H1 (cell line): ENCODE measurements around the gene FHIP1B. TPM values are rescaled to one million over a fixed set of nuclear protein-coding genes. Genes with fewer than 3 reads are reported as not detected.
A peak's percentile ranks its signal among the peaks of the same experiment; 100 is the strongest.

ENCODE experiments used
- CTCF ChIA-PET: fragments of 300-600 bp; sonication (Branson Sonifier 250); formaldehyde crosslinking; loops from one replicate; lab custom pipeline; 2021; ENCODE audit not compliant: partially characterized antibody; lab: Charles Lee
- POLR2A ChIA-PET: fragments of 300-600 bp; sonication (Branson Sonifier 250); formaldehyde crosslinking; loops from one replicate; lab custom pipeline; 2021; ENCODE audit warnings: inconsistent platforms; ENCODE audit not compliant: partially characterized antibody; lab: Charles Lee
- DNase-seq, 2 experiments: peaks; one replicate each; pipeline versions ENCODE4 v3.0.0 to v3.0.0-alpha.2; 2010 to 2022; ENCODE audit warnings: low spot score in 2 of 2, low read depth in 1 of 2, mixed read lengths in 1 of 2
- FAIRE-seq: peaks from 2 replicates; lab custom pipeline; 2011; peaks lifted over from hg19 to GRCh38; lab: Jason Lieb, UNC
- H2AFZ ChIP-seq: 2 replicates; pipeline ENCODE4 v1.8.1; 2012; ENCODE audit warnings: low read length, inconsistent platforms
- H2AK5ac ChIP-seq: 2 replicates; pipeline ENCODE4 v1.6.1; 2013; ENCODE audit warnings: low read depth, low read length
- H2BK120ac ChIP-seq: replicated peaks from 2 replicates; pipeline ENCODE3; 2013; ENCODE audit warnings: low read depth, low read length, inconsistent platforms
- H2BK12ac ChIP-seq: 2 replicates; pipeline ENCODE4 v1.6.1; 2013; ENCODE audit warnings: low read depth, low read length
- H2BK15ac ChIP-seq: 2 replicates; pipeline ENCODE4 v1.6.1; 2013; ENCODE audit warnings: low read length
- H2BK20ac ChIP-seq: 2 replicates; pipeline ENCODE4 v1.6.1; 2013; ENCODE audit warnings: low read length
- H2BK5ac ChIP-seq: 2 replicates; pipeline ENCODE4 v1.6.1; 2013; ENCODE audit warnings: low read depth, low read length
- H3K14ac ChIP-seq: 2 replicates; pipeline ENCODE4 v1.6.1; 2013; ENCODE audit warnings: inconsistent platforms; ENCODE audit not compliant: insufficient read length
- H3K18ac ChIP-seq: 2 replicates; pipeline ENCODE4 v1.6.1; 2013; ENCODE audit warnings: low read length; ENCODE audit errors: extremely low read depth
- H3K23ac ChIP-seq: 2 replicates; pipeline ENCODE4 v1.6.1; 2013; ENCODE audit warnings: inconsistent platforms; ENCODE audit not compliant: insufficient read length
- H3K23me2 ChIP-seq: 2 replicates; pipeline ENCODE4 v1.6.1; 2013; ENCODE audit warnings: low read depth, low read length
- H3K27ac ChIP-seq: 2 replicates; pipeline ENCODE4 v1.6.1; 2011; ENCODE audit warnings: low read depth, low read length, inconsistent platforms
- H3K27me3 ChIP-seq, 4 experiments: replicated peaks in 1 of 4; 1 replicate in 1 of 4; 2 replicates in 3 of 4; pipeline versions ENCODE4 v1.6.1 to v1.8.1; 2011 to 2013; ENCODE audit warnings: low read length in 3 of 4, mild to moderate bottlenecking in 3 of 4, inconsistent platforms in 2 of 4, mixed read lengths in 2 of 4, moderate library complexity in 1 of 4; ENCODE audit not compliant: control insufficient read depth in 3 of 4, insufficient read depth in 3 of 4; ENCODE audit errors: extremely low read depth in 1 of 4
- H3K36me3 ChIP-seq, 4 experiments: 2 replicates each; pipeline versions ENCODE4 v1.6.1 to v1.8.1; 2011 to 2013; ENCODE audit warnings: mild to moderate bottlenecking in 4 of 4, low read length in 3 of 4, moderate library complexity in 2 of 4, control low read depth in 1 of 4, inconsistent platforms in 1 of 4; ENCODE audit not compliant: insufficient read depth in 4 of 4, control insufficient read depth in 2 of 4
- H3K4ac ChIP-seq: replicated peaks from 2 replicates; pipeline ENCODE3; 2013; ENCODE audit warnings: low read length, low read depth, mixed read lengths, inconsistent platforms; ENCODE audit not compliant: insufficient read length
- H3K4me1 ChIP-seq, 4 experiments: replicated peaks in 1 of 4; 1 replicate in 1 of 4; 2 replicates in 3 of 4; pipeline versions ENCODE4 v1.6.1 to v1.8.1; 2011 to 2013; ENCODE audit warnings: low read length in 3 of 4, inconsistent platforms in 2 of 4, mixed read lengths in 1 of 4; ENCODE audit not compliant: insufficient read depth in 4 of 4, control insufficient read depth in 3 of 4
- H3K4me2 ChIP-seq, 2 experiments: 2 replicates each; pipeline versions ENCODE4 v1.6.1 to v1.8.1; 2011 to 2013; ENCODE audit warnings: low read depth in 2 of 2, low read length in 2 of 2, control low read depth in 1 of 2, inconsistent platforms in 1 of 2, mild to moderate bottlenecking in 1 of 2; ENCODE audit not compliant: insufficient read depth in 1 of 2
- H3K4me3 ChIP-seq, 4 experiments: fragments of 200-600, 300-600 bp in 1 of 4; sonication (generic), shearing (Covaris generic), sonication (Bioruptor Twin) in 1 of 4; 2 replicates each; pipeline versions ENCODE4 v1.5.1 to v1.8.1; 2011 to 2016; ENCODE audit warnings: low read length in 4 of 4, low read depth in 3 of 4, control low read depth in 2 of 4, inconsistent platforms in 2 of 4, mild to moderate bottlenecking in 2 of 4, mixed read lengths in 1 of 4, moderate library complexity in 1 of 4; ENCODE audit not compliant: insufficient read depth in 2 of 4; ENCODE audit errors: extremely low read depth in 1 of 4
- H3K56ac ChIP-seq: replicated peaks from 2 replicates; pipeline ENCODE3; 2013; ENCODE audit warnings: low read depth, mild to moderate bottlenecking, mixed read lengths, low read length, inconsistent platforms; ENCODE audit not compliant: insufficient read length
- H3K79me1 ChIP-seq: 2 replicates; pipeline ENCODE4 v1.6.1; 2013; ENCODE audit warnings: low read depth, low read length, control low read depth
- H3K79me2 ChIP-seq, 2 experiments: 2 replicates each; pipeline versions ENCODE4 v1.6.1 to v1.8.1; 2012 to 2013; ENCODE audit warnings: low read length in 2 of 2, mild to moderate bottlenecking in 2 of 2, inconsistent platforms in 1 of 2; ENCODE audit not compliant: insufficient read depth in 2 of 2, control insufficient read depth in 1 of 2
- H3K9ac ChIP-seq, 4 experiments: replicated peaks in 1 of 4; 1 replicate in 1 of 4; 2 replicates in 3 of 4; pipeline versions ENCODE4 v1.6.1 to v1.8.1; 2011 to 2013; ENCODE audit warnings: low read depth in 3 of 4, low read length in 3 of 4, control low read depth in 2 of 4, mild to moderate bottlenecking in 2 of 4, moderate library complexity in 2 of 4, inconsistent platforms in 1 of 4; ENCODE audit errors: extremely low read depth in 1 of 4
- H3K9me3 ChIP-seq, 2 experiments: 2 replicates each; pipeline versions ENCODE4 v1.6.1 to v1.8.1; 2012 to 2013; ENCODE audit warnings: mild to moderate bottlenecking in 2 of 2, moderate library complexity in 2 of 2, control low read depth in 1 of 2, inconsistent platforms in 1 of 2, low read depth in 1 of 2, low read length in 1 of 2, mixed read lengths in 1 of 2; ENCODE audit not compliant: insufficient read depth in 2 of 2
- H4K20me1 ChIP-seq, 2 experiments: replicated peaks in 1 of 2; 2 replicates each; pipeline versions ENCODE3 to v1.8.1; 2011 to 2013; ENCODE audit warnings: inconsistent platforms in 2 of 2, low read length in 2 of 2, mild to moderate bottlenecking in 1 of 2; ENCODE audit not compliant: insufficient read depth in 2 of 2, control insufficient read depth in 1 of 2
- H4K5ac ChIP-seq: 2 replicates; pipeline ENCODE4 v1.6.1; 2013; ENCODE audit warnings: low read length, low read depth, mixed read lengths, inconsistent platforms; ENCODE audit not compliant: insufficient read length
- H4K8ac ChIP-seq: 2 replicates; pipeline ENCODE4 v1.8.0; 2013; ENCODE audit warnings: mild to moderate bottlenecking, moderate library complexity, low read length, inconsistent platforms; ENCODE audit not compliant: insufficient read depth; ENCODE audit errors: extremely low read depth
- H4K91ac ChIP-seq: replicated peaks from 2 replicates; pipeline ENCODE3; 2013; ENCODE audit warnings: low read length, mixed read lengths, inconsistent platforms; ENCODE audit not compliant: insufficient read length
- BRCA1 ChIP-seq: IDR thresholded peaks from 2 replicates; pipeline ENCODE4 v1.6.1; 2012; ENCODE audit warnings: low read depth, low read length, improper control_type of control experiment
- E2F6 ChIP-seq: IDR thresholded peaks from 2 replicates; pipeline ENCODE4 v1.6.1; 2012; ENCODE audit warnings: inconsistent platforms
- JUN ChIP-seq: IDR thresholded peaks from 2 replicates; pipeline ENCODE4 v1.6.1; 2011; ENCODE audit warnings: low read depth, mild to moderate bottlenecking, improper control_type of control experiment, low read length
- MAX ChIP-seq: IDR thresholded peaks from 2 replicates; pipeline ENCODE4 v1.6.1; 2012; ENCODE audit warnings: inconsistent platforms
- WGBS, 2 experiments: shearing (Covaris generic) in 1 of 2; methylation state at CpG; one replicate each; pipeline versions ENCODE4 v1.1.6 to v1.1.7; 2013 to 2015; ENCODE audit warnings: low lambda C conversion rate in 2 of 2, mixed read lengths in 2 of 2, inconsistent platforms in 1 of 2, low coverage in 1 of 2, missing lambda C conversion rate in 1 of 2; ENCODE audit not compliant: insufficient replicate concordance in 2 of 2, insufficient coverage in 1 of 2, insufficient read length in 1 of 2; ENCODE audit errors: extremely low coverage in 1 of 2, missing lambda C conversion rate in 1 of 2; 5-methylcytosine and 5-hydroxymethylcytosine counted together
- polyA plus RNA-seq, 7 experiments: library from polyadenylated mRNA; depleted of rRNA in 3 of 7; stranded (reverse) in 5 of 7; unstranded in 2 of 7; fragments of >200 nt in 5 of 7; fragments of 200-250 nt in 2 of 7; gene quantifications; 1 replicate in 5 of 7; 2 replicates in 1 of 7; 4 replicates in 1 of 7; pipeline versions ENCODE4 v1.2.1 to v1.2.3, GENCODE V29; 2011 to 2013; ENCODE audit warnings: missing spikeins in 2 of 7, mixed read lengths in 2 of 7
- total RNA-seq: library from RNA; stranded (reverse); fragmentation: NEBNext Ultra II Directional; extraction: Animal tissue kit (Norgen Biotek cat#: 25700); gene quantifications from 2 replicates; pipeline ENCODE4 v1.2.1, GENCODE V29; 2021

Gene FHIP1B
- total and polyA plus RNA-seq, 2 of the 8 experiments (the other 6 are each of a cell fraction or from before 2014, with no cell fraction given): 16.8 to 41.9 TPM

- Histone ChIP-seq H4K91ac (no peak overlapping the region), H4K20me1 (no peaks in the 10 kb centered on the region), H2AK5ac (no peak overlapping the region), H3K36me3 (no peaks in the 10 kb centered on the region), H3K18ac (no peak overlapping the region), H2BK120ac (no peak overlapping the region), H2BK20ac (0 out of 2 replicates have a peak overlapping the region, but pooled peaks have one; percentile 2), H3K4ac (peak overlapping the region; percentile 34), H3K79me2 (no peaks in the 10 kb centered on the region), H3K56ac (no peak overlapping the region), H3K14ac (no peak overlapping the region), H3K4me1 (peaks cover 0 to 18% (median 9%) of the 10 kb centered on the region in 4 experiments; a peak in 6 of 7 replicates), H3K9ac (0 out of 7 replicates have a peak overlapping the region, but pooled peaks of 1 of the 4 experiments have one; percentile 17), H3K79me1 (no peaks in the 10 kb centered on the region), H3K4me2 (peak overlapping the region; percentile 90 to 97), H2BK12ac (no peak overlapping the region), H2AFZ (peak overlapping the region; percentile 64; the same call in 1 of the 2 replicates), H4K5ac (no peak overlapping the region), H2BK15ac (no peak overlapping the region), H3K27me3 (peaks cover 16 to 58% (median 38%) of the 10 kb centered on the region in 4 experiments), H2BK5ac (no peak overlapping the region), H3K27ac (no peak overlapping the region), H3K9me3 (no peaks in the 10 kb centered on the region), H4K8ac (no peak overlapping the region), H3K4me3 (peak overlapping the region; percentile 22 to 72 (median 46)), H3K23ac (no peak overlapping the region), H3K23me2 (peaks cover 13% of the 10 kb centered on the region; the same call in 1 of the 2 replicates)
- ChIA-PET POLR2A (interaction anchor here (0.7 to 2.3 kb wide), 5 partner anchors 8 to 63 kb away, joined by 3 to 8 read pairs (median 5); no protein-coding TSS in a partner anchor), CTCF (interaction anchor here (0.7 to 14.4 kb wide), 26 partner anchors 9 to 344 kb away, joined by 3 to 166 read pairs (median 6); partner anchors contain the start of genes CAVIN3, FHIP1B, HPX and ILK)
- FAIRE-seq (no peak), DNase-seq (no peak)
- 49% methylated on average over 5 of the region's 5 CpGs; no CpG with 5 or more reads in 1 of the 2 experiments for WGBS, 2 experiments
- TF ChIP-seq JUN: no peak
- 0 out of 2 replicates have a peak, but pooled peaks have one; percentile 22 for TF ChIP-seq E2F6
- no peak for TF ChIP-seq BRCA1
- TF ChIP-seq MAX: peak; percentile 10; the same call in 1 of the 2 replicates
Observed at GRCh38 chr11:6260207-6260726, 25.8 kb upstream of the FHIP1B start.
